HG03442 (cell line): ENCODE data around the gene SPTBN1.
"Not testable (repeated sequence)": the region's sequence is repeated elsewhere in the genome, so short reads cannot be mapped to it uniquely, and the experiment has no call there.

ENCODE experiments used
- ATAC-seq: cut with Tn5 transposase; IDR thresholded peaks from one replicate; pipeline ENCODE4 v1.9.1; 2021; ENCODE audit warnings: mild to moderate bottlenecking, moderate library complexity; ENCODE audit not compliant: unreplicated experiment

The SPTBN1 gene

GRCh38 chr2:54687595-54688152 lies 231.5 kb downstream of the SPTBN1 start:
- no peak for ATAC-seq

GRCh38 chr2:54691445-54692135 lies 235.5 kb downstream of the SPTBN1 start:
- ATAC-seq: no peak

GRCh38 chr2:54692556-54692955 lies 236.4 kb downstream of the SPTBN1 start:
- no peak for ATAC-seq

DNA sequence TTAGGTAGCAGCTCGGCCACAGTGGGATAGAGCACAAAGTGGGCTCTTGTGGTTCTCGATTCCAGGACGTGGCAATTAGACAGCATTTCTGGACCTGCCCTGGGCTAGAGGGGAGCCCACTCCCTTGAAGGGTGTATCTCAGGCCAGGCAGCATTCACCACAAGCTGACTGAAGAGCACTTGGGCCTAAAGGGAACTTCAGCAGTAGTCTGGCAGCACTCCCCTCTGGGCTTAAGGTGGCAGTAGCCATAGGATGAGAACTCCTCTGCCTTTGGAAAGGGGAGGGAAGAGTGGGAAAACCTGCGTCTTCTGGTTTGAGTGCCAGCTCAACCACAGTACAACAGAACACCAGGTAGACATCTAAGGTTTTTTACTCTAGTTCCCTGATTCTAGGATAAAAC lies 239.3 kb downstream of the SPTBN1 start:
- ATAC-seq: no peak

- no peak for ATAC-seq
Measured at GRCh38 chr2:54697934-54698333, 241.8 kb downstream of the SPTBN1 start.

DNA sequence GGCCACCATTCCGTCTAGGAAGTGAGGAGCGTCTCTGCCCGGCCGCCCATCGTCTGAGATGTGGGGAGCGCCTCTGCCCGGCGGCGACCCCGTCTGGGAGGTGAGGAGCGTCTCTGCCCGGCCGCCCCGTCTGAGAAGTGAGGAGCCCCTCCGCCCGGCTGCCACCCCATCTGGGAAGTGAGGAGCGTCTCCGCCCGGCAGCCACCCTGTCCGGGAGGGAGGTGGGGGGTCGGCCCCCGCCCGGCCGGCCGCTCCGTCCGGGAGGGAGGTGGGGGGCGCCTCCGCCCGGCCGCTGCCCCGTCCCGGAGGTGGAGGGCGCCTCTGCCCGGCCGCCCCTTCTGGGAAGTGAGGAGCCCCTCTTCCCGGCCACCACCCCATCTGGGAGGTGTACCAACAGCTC lies 242.8 kb downstream of the SPTBN1 start:
- ATAC-seq: not testable (repeated sequence)

DNA sequence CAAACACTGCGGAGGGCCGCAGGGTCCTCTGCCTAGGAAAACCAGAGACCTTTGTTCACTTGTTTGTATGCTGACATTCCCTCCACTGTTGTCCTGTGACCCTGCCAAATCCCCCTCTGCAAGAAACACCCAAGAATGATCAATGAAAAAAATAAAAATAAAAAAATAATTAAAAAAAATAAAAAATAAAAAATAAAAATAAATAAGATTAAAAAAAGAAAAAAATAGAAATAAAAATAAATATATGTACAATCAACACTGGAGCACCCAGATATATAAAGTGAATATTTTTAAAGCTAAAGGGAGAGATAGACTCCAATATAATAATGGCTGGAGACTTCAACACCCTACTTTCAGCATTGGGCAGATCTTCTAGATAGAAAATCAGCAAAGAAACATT lies 243.5 kb downstream of the SPTBN1 start:
- no peak for ATAC-seq

DNA sequence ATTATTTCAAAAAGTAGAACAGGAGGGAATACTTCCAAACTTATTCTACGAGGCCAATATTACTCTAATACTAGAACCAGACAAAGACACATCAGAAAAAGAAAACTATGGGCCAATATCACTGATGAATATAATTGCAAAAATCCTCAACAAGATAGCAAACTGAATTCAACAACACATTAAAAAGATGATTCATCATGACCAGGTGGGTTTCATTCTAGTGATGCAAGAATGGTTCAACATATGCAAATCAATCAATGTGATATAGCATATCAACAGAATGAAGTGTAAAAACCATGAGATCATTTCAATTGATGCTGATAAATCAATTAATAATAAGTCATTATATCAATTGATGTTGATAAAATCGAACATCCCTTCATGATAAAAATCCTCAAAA lies 244.9 kb downstream of the SPTBN1 start:
- ATAC-seq: no peak

- ATAC-seq: no peak
Measured at GRCh38 chr2:54704238-54704637, 248.1 kb downstream of the SPTBN1 start.

DNA sequence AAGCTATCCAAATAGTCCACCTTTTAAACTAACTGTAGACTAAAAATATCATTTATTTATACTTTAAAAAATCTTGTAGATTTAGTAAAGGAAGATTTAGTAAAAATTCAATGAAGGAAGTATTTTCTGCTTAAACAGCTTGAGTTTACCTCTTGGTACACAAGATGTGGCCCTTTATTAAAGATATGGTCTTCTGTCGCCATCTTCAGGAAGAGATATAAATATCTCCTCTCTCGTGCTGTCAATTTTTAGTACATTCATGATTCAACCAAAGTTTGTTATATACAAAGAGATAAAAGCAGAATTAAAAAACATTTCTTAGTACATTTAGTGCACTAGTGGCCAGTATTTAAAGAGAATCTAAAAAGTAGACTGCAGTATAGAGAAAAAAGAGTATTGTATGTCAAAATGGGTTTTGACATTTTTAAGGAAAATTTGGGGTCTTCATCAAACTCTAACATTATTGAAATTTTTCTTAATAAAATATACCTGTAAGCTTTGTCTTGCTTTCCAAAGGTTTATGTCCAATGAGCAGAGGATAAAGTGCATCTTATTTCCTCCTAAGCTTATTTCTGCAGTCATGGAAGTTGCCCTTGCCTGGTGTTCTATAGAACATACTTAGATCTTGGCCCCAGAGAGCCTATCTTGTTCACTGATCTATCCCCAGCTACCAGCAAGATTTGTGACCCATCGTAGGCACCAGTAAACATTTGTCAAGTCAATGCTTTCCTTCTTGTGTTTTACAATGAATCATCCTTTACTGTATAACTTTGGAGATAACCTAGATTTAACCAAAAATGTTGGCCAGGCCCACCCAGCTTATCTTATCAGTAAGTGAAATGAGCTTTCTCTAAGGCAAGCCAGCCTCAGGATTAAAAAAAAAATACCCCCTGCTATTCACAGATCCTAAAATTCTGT lies 248.8 kb downstream of the SPTBN1 start:
- ATAC-seq: peak; percentile 41

DNA sequence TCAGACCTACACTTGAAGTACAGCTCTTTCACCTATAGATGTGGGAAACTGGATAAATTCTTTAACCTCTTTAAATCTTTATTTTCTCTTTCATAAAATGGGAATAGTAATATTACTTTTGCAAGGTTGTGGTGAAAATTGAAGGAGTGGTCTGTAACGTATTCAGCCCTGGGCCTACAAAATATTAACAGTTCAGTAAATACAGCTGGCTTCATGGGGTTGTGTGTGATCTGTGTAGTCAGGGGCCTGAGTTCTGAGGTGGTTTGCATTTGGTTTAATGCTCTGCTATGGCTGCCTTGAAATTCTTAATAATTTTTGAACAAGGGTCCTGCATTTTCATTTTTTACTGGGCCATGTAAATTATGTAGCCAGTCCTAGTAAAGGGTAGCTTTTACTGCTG lies 250.5 kb downstream of the SPTBN1 start:
- no peak for ATAC-seq

DNA sequence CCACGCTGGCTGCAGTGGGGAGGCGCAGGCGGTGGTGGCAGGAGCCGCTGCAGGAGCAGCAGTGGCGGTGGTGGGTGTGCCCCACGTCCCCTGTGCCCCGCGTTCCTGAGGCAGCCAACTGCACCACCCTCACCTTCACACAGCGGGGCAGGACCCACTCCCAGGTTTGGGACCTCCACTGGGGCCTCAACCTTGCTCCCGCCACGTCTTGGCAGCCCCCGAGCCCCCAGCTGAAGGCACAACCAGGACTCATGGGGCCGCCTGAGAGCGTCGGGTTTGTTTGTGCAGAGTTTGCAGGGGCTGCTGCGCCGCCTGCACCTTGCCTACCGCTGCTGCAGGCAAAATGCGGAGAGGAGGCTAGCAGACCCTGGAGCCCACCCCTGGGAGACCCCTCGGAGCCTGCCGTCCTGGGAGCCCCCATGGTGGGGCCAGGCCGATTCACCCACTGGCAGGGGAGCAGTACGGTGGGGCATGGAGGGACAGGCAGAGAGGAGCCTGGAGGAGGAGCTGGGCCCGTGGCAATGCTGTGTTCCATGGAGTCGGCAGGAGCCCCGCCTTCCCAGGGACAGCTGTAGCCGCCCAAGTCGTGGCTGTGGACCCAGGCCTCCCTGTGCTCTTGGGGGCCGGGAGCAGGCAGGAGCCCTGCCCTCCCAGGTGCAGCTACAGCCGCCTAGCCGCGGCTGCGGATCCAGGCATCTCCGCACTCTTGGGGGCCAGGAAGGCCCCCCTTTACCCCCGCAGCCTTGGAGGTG lies 252.6 kb downstream of the SPTBN1 start:
- no peak for ATAC-seq

DNA sequence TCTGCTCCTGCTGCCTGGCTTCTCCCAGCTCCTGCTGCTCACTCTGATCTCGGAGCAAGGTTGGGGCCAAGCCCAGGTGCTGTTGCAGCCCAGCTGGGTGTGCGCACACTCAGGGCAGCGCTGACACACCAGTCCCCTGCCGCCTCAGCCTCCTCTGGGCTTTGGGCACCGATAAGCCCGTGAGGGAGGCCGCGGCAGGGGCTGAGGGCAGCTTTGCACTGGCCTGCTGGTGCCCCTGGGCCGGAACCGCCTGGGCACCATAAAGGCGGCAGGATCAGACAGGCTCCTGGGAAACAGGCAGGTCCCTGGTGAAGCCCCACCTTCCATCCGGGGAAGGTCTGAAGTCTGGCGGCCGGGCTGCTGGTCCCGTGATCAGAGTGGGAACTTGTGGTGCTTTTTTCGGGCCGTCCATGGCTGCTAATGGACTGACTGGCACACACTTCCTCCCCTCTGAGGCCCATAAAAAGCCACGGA lies 253.2 kb downstream of the SPTBN1 start:
- no peak for ATAC-seq

GRCh38 chr2:54710216-54710615 lies 254.1 kb downstream of the SPTBN1 start:
- no peak for ATAC-seq

- no peak for ATAC-seq
Measured at GRCh38 chr2:54712516-54712915, 256.4 kb downstream of the SPTBN1 start.

DNA sequence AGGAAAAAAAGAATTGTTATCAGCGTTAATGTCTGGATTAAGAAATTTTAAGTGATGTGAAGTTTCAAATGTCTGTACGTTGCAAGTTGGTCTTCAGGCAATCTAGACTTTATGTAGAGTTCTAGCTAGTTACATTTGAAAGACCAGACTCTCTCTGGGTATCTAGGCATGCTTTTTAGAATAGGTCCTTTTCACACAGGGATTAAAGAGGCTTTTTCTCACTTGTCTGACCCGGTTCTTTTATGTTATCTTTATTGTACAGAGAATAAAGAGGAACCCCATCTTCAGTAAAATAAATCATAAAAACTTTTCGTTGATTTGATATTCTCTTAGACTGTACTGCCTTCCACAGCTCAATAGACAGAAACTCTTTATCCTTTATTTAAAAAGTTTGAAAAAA lies 258.9 kb downstream of the SPTBN1 start:
- ATAC-seq: no peak

DNA sequence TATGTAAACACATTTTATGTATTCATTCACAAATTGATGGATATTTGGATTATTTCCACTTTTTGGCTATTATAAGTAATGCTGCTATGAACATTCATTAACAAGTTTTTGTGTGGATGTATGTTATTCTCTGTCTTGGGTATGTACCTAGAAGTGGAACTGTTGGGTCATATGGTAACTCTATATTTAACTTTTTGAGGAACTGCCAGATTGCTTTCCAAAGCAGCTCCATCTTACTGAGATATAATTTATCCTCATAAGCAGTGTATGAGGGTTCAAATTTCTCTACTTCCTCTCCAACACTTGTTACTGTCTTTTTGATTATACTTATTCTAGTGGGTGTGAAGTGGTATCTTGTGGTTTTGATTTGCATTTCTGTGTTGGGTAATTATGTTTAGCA lies 260.2 kb downstream of the SPTBN1 start:
- no peak for ATAC-seq

DNA sequence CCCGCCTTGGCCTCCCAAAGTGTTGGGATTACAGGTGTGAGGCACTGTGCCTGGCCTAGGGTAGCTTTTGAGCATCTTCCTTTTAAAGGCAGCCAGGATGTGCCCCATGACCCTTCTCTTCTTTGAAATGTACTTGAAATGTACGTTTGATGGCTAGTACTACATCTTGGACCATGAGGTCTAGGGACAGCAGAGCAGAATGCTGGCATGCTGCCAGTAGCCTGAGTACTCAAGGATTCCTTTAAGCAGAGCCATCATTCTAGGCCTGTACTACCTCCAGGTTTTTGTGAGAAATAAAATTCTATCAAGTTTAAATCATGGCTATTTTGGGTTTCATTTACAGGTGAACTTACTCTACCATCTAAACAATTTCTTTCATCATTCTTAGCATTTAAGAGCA lies 264.4 kb downstream of the SPTBN1 start:
- no peak for ATAC-seq
